Heart left ventricle (tissue), 16 donors: ENCODE data around the gene CHKA. TPM values are rescaled to one million over a fixed set of nuclear protein-coding genes. Genes with fewer than 3 reads are reported as not detected.

Source experiments
- ATAC-seq, 4 donors: fragments of 200-7000 bp; cut with Tn5 transposase; one replicate each; pipeline ENCODE4 v1.9.1; 2020 to 2022; ENCODE audit warnings: moderate library complexity in 4 of 4, mild to moderate bottlenecking in 3 of 4, moderate number of reproducible peaks in 1 of 4
- DNase-seq, 5 donors: peaks; one replicate each; pipeline ENCODE4 v3.0.0-alpha.2; 2020
- H3K27ac ChIP-seq, 12 donors: fragments of 200-600 bp; sonication (generic) in 4 of 12; one replicate each; pipeline versions ENCODE4 v1.5.0 to v1.8.0; 2016 to 2022; ENCODE audit warnings: mild to moderate bottlenecking in 2 of 12
- H3K27me3 ChIP-seq, 9 donors: fragments of 200-600 bp; sonication (generic) in 2 of 9; one replicate each; pipeline versions ENCODE4 v1.5.1 to v1.8.0; 2016 to 2022; ENCODE audit warnings: mild to moderate bottlenecking in 3 of 9
- H3K36me3 ChIP-seq, 9 donors: fragments of 200-600 bp; sonication (generic) in 2 of 9; one replicate each; pipeline versions ENCODE4 v1.5.0 to v1.8.0; 2018 to 2022; ENCODE audit warnings: mild to moderate bottlenecking in 2 of 9
- H3K4me1 ChIP-seq, 12 donors: fragments of 200-600 bp; sonication (generic) in 4 of 12; one replicate each; pipeline versions ENCODE4 v1.5.0 to v1.8.0; 2016 to 2022; ENCODE audit warnings: mild to moderate bottlenecking in 3 of 12
- H3K4me3 ChIP-seq, 12 donors: fragments of 200-600 bp; sonication (generic) in 4 of 12; one replicate each; pipeline versions ENCODE4 v1.5.0 to v1.8.0; 2017 to 2022; ENCODE audit warnings: mild to moderate bottlenecking in 9 of 12, moderate library complexity in 4 of 12
- H3K9me3 ChIP-seq, 12 donors: fragments of 200-600 bp; sonication (generic) in 4 of 12; one replicate each; pipeline versions ENCODE4 v1.5.0 to v1.8.0; 2016 to 2022; ENCODE audit warnings: mild to moderate bottlenecking in 1 of 12
- CTCF ChIP-seq, 12 donors: fragments of 200-600 bp; sonication (generic) in 4 of 12; IDR thresholded peaks; one replicate each; pipeline versions ENCODE4 v1.5.0 to v1.8.0; 2018 to 2022; ENCODE audit warnings: antibody characterized with exemption in 12 of 12, mild to moderate bottlenecking in 5 of 12
- POLR2A ChIP-seq, 2 donors: fragments of 450-650 bp; IDR thresholded peaks; one replicate each; pipeline ENCODE4 v1.6.1; 2017; ENCODE audit warnings: antibody characterized with exemption in 2 of 2, mild to moderate bottlenecking in 2 of 2, moderate library complexity in 2 of 2
- WGBS, 4 donors: extraction: QIAGEN DNeasy Blood & Tissue Kit in 2 of 4; methylation state at CpG; one replicate each; pipeline versions ENCODE4 v1.1.5 to v1.1.7; 2013 to 2018; 5-methylcytosine and 5-hydroxymethylcytosine counted together
- intact Hi-C, 10 donors: fragments of 100-400 bp; cut with DNase I; formaldehyde crosslinking; loops; one replicate each; pipeline versions ENCODE4 v1.11.1 to v1.14.2; 2022
- polyA plus RNA-seq, 2 donors: library from polyadenylated mRNA; stranded (reverse); fragments of 200-250 nt; gene quantifications; one replicate each; pipeline ENCODE4 v1.2.3, GENCODE V29; 2013
- total RNA-seq, 9 donors: library from RNA; depleted of rRNA in 2 of 9; stranded (reverse); fragments of >200 nt in 2 of 9; fragmentation: NEBNext Ultra II Directional in 3 of 9; extraction: Animal tissue kit (Norgen Biotek cat#: 25700) in 3 of 9; gene quantifications; one replicate each; pipeline versions ENCODE4 v1.1.0 to v1.2.4, GENCODE V29; 2016 to 2023
- donor health status: ischemic (EF 13 %, LVEDD 7.1; RV severe dilation, severe dysfunction).
- donor health status: healthy with polysubstance abuse.
- donor health status: DM: no; HTN: yes; CAD: no.
- donor health status: DM: no; HTN: no; CAD: no.
- donor health status: ischemic (EF 25% LVEDD 6.9; RV normal size, moderate dysfunction).
- donor health status: ischemic (EF 25% LVEDD 5.7; RV mildly dilated, moderate dysfunction).
- donor health status: healthy.
- donor health status: DM: yes; HTN: yes; CAD: no.
- donor health status: ischemic (EF 35%, LVEDD 5.7; RV mildly dilated, moderate dysfunction).
- donor health status: nonischemic (EF 11% LVEDD 7.7; RV severe dilation, severe dysfunction).
- donor health status: DM: yes; HTN: yes; CAD: no.
- donor health status: PGD.
- donor health status: ischemic (EF 29% LVEDD 5.4; RV normal size, mild dysfunction).
- donor health status: nonischemic (EF 23%, LVEDD 6.1; RV moderate dilation, normal function).

CHKA gene
- total and polyA plus RNA-seq, 11 donors = 6.1 to 22.9 (median 9.1) TPM

GRCh38 chr11:68040101-68040956 is 80.9 kb downstream of the CHKA start:
- intact Hi-C loops = no loop called here
- ATAC-seq (peak; percentile 15 to 64 (median 18)), DNase-seq (peak; percentile 73 to 83 (median 76))
- Histone ChIP-seq H3K9me3 (no peaks in the 10 kb centered on the region), H3K4me1 (peaks cover 11 to 52% (median 41%) of the 10 kb centered on the region in 12 donors), H3K36me3 (peaks cover 0 to 49% (median 13%) of the 10 kb centered on the region in 9 donors), H3K4me3 (peak overlapping the region; percentile 52 to 95 (median 81)), H3K27me3 (no peaks in the 10 kb centered on the region), H3K27ac (peak overlapping the region; percentile 74 to 96 (median 90))
- 26 to 43% (median 36%) methylated on average over 19 to 22 of the region's 22 CpGs for WGBS, 4 donors
- TF ChIP-seq CTCF (IDR thresholded peaks at IDR 0.05) = no peak
- TF ChIP-seq POLR2A (IDR thresholded peaks at IDR 0.05) = peak in 1 of 2 donors; percentile 28

- 35 to 59% (median 48%) methylated on average over 9 to 10 of the region's 10 CpGs for WGBS, 4 donors
- H3K27me3 ChIP-seq = no peaks in the 10 kb centered on the region
- H3K9me3 ChIP-seq = no peaks in the 10 kb centered on the region
- peaks cover 0 to 44% (median 10%) of the 10 kb centered on the region in 9 donors for H3K36me3 ChIP-seq
- peaks cover 11 to 52% (median 41%) of the 10 kb centered on the region in 12 donors for H3K4me1 ChIP-seq
- ATAC-seq (no peak), DNase-seq (peak in 2 of 5 donors; percentile 30 to 32)
- H3K27ac ChIP-seq = peak overlapping the region; percentile 74 to 96 (median 90)
- intact Hi-C loops = loop anchor here in 5 of 10 donors (2.0 to 10.0 kb wide), 9 partner anchors 37 to 175 kb away; partner anchors contain the start of genes CHKA (in 4 of the 5), KMT5B (in 2 of the 5) and UNC93B1 (in 1 of the 5)
- TF ChIP-seq CTCF (IDR thresholded peaks at IDR 0.05) (no peak), POLR2A (IDR thresholded peaks at IDR 0.05) (no peak)
- peak overlapping the region; percentile 52 to 95 (median 81) for H3K4me3 ChIP-seq
These were observed 81.6 kb downstream of the CHKA start for GRCh38 chr11:68039526-68040086.

- peak; percentile 67 to 88 (median 82) for ATAC-seq
- 3 to 18% (median 9%) methylated on average over 23 to 51 of the region's 51 CpGs for WGBS, 4 donors
These were observed 82.3 kb downstream of the CHKA start, which contains the start of gene TCIRG1 for GRCh38 chr11:68038718-68039525. Gene TCIRG1, plus strand, starts transcription at chr11:68039025. Its CDS starts 2,247 bp downstream, at chr11:68041272.

More at GRCh38 chr11:68038718-68039525, 82.3 kb downstream of the CHKA start, which contains the start of gene TCIRG1:
- Histone ChIP-seq H3K36me3 (peaks cover 0 to 44% (median 17%) of the 10 kb centered on the region in 9 donors), H3K27me3 (no peaks in the 10 kb centered on the region), H3K9me3 (no peaks in the 10 kb centered on the region), H3K4me3 (peak within 1 kb of the TSS; percentile 52 to 95 (median 81)), H3K27ac (peak within 1 kb of the TSS; percentile 74 to 96 (median 90)), H3K4me1 (peaks cover 11 to 58% (median 41%) of the 10 kb centered on the region in 12 donors)
- intact Hi-C loops = loop anchor here in 5 of 10 donors (2.0 to 10.0 kb wide), 9 partner anchors 37 to 176 kb away; partner anchors contain the start of genes CHKA (in 4 of the 5), KMT5B (in 2 of the 5) and UNC93B1 (in 1 of the 5)
- TF ChIP-seq POLR2A (IDR thresholded peaks at IDR 0.05) = peak; percentile 73 to 98
- TF ChIP-seq CTCF (IDR thresholded peaks at IDR 0.05) = no peak
- DNase-seq = peak; percentile 88 to 94 (median 91)
